Mesendoderm (in vitro differentiated cells): ENCODE results near the gene CPEB2.

ENCODE experiments used
- DNase-seq: peaks from one replicate; pipeline ENCODE4 v3.0.0; 2013
- H2AK5ac ChIP-seq: 2 replicates; pipeline ENCODE4 v1.6.1; 2013; ENCODE audit warnings: low read length, inconsistent platforms
- H2BK120ac ChIP-seq: 2 replicates; pipeline ENCODE4 v1.6.1; 2013; ENCODE audit warnings: low read depth, mild to moderate bottlenecking, low read length, moderate library complexity, mixed read lengths
- H2BK15ac ChIP-seq: replicated peaks from 2 replicates; pipeline ENCODE4 v1.6.1; 2013; ENCODE audit warnings: low read depth, mild to moderate bottlenecking, moderate library complexity
- H2BK5ac ChIP-seq: 2 replicates; pipeline ENCODE4 v1.6.1; 2013; ENCODE audit warnings: low read length, inconsistent platforms
- H3K18ac ChIP-seq: 2 replicates; pipeline ENCODE4 v1.6.1; 2013; ENCODE audit warnings: mild to moderate bottlenecking, low read length, mixed read lengths
- H3K23ac ChIP-seq: one replicate; pipeline ENCODE4 v1.6.1; 2013; ENCODE audit warnings: low read length
- H3K27ac ChIP-seq: 2 replicates; pipeline ENCODE4 v1.5.1; 2013; ENCODE audit warnings: low read depth, mild to moderate bottlenecking, inconsistent platforms, low read length, moderate library complexity
- H3K27me3 ChIP-seq: 2 replicates; pipeline ENCODE4 v1.6.1; 2013; ENCODE audit warnings: low read length, control low read depth, mild to moderate bottlenecking, inconsistent platforms; ENCODE audit not compliant: insufficient read depth, poor library complexity
- H3K36me3 ChIP-seq: 2 replicates; pipeline ENCODE4 v1.6.1; 2013; ENCODE audit warnings: low read length, inconsistent platforms; ENCODE audit not compliant: control insufficient read depth, insufficient read depth
- H3K4ac ChIP-seq: one replicate; pipeline ENCODE4 v1.6.1; 2013; ENCODE audit warnings: low read depth, mild to moderate bottlenecking, low read length, moderate library complexity
- H3K4me1 ChIP-seq: 2 replicates; pipeline ENCODE4 v1.6.1; 2013; ENCODE audit warnings: low read depth, low read length, inconsistent platforms; ENCODE audit not compliant: control insufficient read depth
- H3K4me2 ChIP-seq: 2 replicates; pipeline ENCODE4 v1.6.1; 2013; ENCODE audit warnings: low read length
- H3K4me3 ChIP-seq: 2 replicates; pipeline ENCODE4 v1.5.1; 2013; ENCODE audit warnings: mild to moderate bottlenecking, low read length
- H3K56ac ChIP-seq: one replicate; pipeline ENCODE4 v1.6.1; 2013; ENCODE audit warnings: low read length
- H3K79me1 ChIP-seq: 2 replicates; pipeline ENCODE4 v1.6.1; 2013; ENCODE audit warnings: low read length, inconsistent platforms
- H3K79me2 ChIP-seq: 2 replicates; pipeline ENCODE4 v1.6.1; 2013; ENCODE audit warnings: mild to moderate bottlenecking, low read length; ENCODE audit not compliant: control insufficient read depth, insufficient read depth
- H3K9ac ChIP-seq: 2 replicates; pipeline ENCODE4 v1.6.1; 2013; ENCODE audit warnings: low read length, inconsistent platforms
- H4K5ac ChIP-seq: one replicate; pipeline ENCODE4 v1.6.1; 2013; ENCODE audit warnings: low read length
- H4K8ac ChIP-seq: one replicate; pipeline ENCODE4 v1.6.1; 2013; ENCODE audit warnings: low read depth, mild to moderate bottlenecking, control low read depth, low read length, moderate library complexity
- WGBS: extraction: QIAGEN DNeasy Blood & Tissue Kit; methylation state at CpG from one replicate; pipeline ENCODE4 v1.1.7; 2013; ENCODE audit warnings: low lambda C conversion rate, missing lambda C conversion rate; ENCODE audit not compliant: insufficient coverage; ENCODE audit errors: extremely low coverage; 5-methylcytosine and 5-hydroxymethylcytosine counted together

Gene CPEB2

GRCh38 chr4:15005474-15006115 is 3.3 kb downstream of the CPEB2 start:
- Histone ChIP-seq H3K27me3 (no peaks in the 10 kb centered on the region), H3K4me1 (peaks cover 2% of the 10 kb centered on the region), H3K36me3 (no peaks in the 10 kb centered on the region), H3K4me2 (no peak overlapping the region), H3K4ac (no peak overlapping the region), H3K79me2 (no peaks in the 10 kb centered on the region), H2BK15ac (peak overlapping the region; percentile 36), H4K8ac (no peak overlapping the region), H3K23ac (no peak overlapping the region), H3K56ac (no peak overlapping the region), H3K79me1 (no peaks in the 10 kb centered on the region), H3K9ac (peak overlapping the region; percentile 65), H3K18ac (no peak overlapping the region), H3K27ac (no peak overlapping the region), H2AK5ac (no peak overlapping the region), H2BK5ac (no peak overlapping the region), H3K4me3 (no peak overlapping the region), H2BK120ac (no peak overlapping the region), H4K5ac (no peak overlapping the region)
- no peak for DNase-seq
- WGBS = no CpG with 5 or more reads among the region's 4 CpGs

DNA sequence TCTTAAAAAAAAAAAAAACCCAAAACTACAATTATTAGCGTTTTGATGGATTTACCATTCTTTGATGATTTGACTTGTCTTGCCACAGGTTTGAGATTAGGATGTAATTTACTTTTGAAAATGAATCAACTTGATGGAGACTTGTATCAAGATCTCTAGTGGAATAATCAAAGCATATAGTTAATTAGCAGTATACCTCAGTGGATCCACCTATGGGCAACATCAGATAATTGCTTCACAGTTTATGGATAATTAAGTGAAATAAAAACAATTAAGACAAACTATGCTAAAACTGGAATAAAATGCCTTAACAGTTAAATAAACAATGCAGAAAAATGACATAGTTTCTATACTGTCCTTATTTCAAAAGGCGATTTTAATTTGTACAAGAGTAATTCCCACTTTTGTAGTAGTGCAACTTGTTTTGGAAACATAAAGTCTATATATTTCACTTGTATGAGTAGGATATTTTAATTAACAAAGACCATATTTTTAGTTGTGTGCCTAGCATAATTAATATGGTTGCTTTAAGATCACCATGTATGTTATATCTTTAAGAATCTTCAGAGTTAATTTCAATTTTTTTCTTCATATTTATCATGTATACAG is 4.2 kb downstream of the CPEB2 start:
- Histone ChIP-seq H2BK120ac (no peak overlapping the region), H3K79me2 (no peaks in the 10 kb centered on the region), H3K79me1 (no peaks in the 10 kb centered on the region), H3K27me3 (no peaks in the 10 kb centered on the region), H4K8ac (no peak overlapping the region), H2BK5ac (no peak overlapping the region), H2BK15ac (no peak overlapping the region), H3K9ac (no peak overlapping the region), H3K4me2 (no peak overlapping the region), H3K23ac (no peak overlapping the region), H3K18ac (no peak overlapping the region), H3K56ac (no peak overlapping the region), H3K4me3 (no peak overlapping the region), H3K27ac (no peak overlapping the region), H3K36me3 (no peaks in the 10 kb centered on the region), H3K4ac (no peak overlapping the region), H3K4me1 (peaks cover 2% of the 10 kb centered on the region), H4K5ac (no peak overlapping the region), H2AK5ac (no peak overlapping the region)
- no peak for DNase-seq
- WGBS = no CpG with 5 or more reads among the region's 2 CpGs

GRCh38 chr4:15007201-15007600 is 4.9 kb downstream of the CPEB2 start:
- no peak overlapping the region for H4K8ac ChIP-seq
- no peaks in the 10 kb centered on the region for H3K27me3 ChIP-seq
- no peaks in the 10 kb centered on the region for H3K36me3 ChIP-seq
- H3K18ac ChIP-seq = no peak overlapping the region
- H3K4me1 ChIP-seq = peaks cover 2% of the 10 kb centered on the region
- no peak overlapping the region for H3K4me2 ChIP-seq
- no peaks in the 10 kb centered on the region for H3K79me2 ChIP-seq
- H4K5ac ChIP-seq = no peak overlapping the region
- H3K27ac ChIP-seq = no peak overlapping the region
- DNase-seq = peak; percentile 27
- H3K4me3 ChIP-seq = no peak overlapping the region
- H3K23ac ChIP-seq = no peak overlapping the region
- no peak overlapping the region for H2BK15ac ChIP-seq
- H3K56ac ChIP-seq = no peak overlapping the region
- H2BK5ac ChIP-seq = no peak overlapping the region
- no peak overlapping the region for H3K9ac ChIP-seq
- H2AK5ac ChIP-seq = no peak overlapping the region
- no peaks in the 10 kb centered on the region for H3K79me1 ChIP-seq
- H3K4ac ChIP-seq = no peak overlapping the region
- no peak overlapping the region for H2BK120ac ChIP-seq
- WGBS = no CpG with 5 or more reads among the region's 6 CpGs

- Histone ChIP-seq H2BK15ac (no peak overlapping the region), H3K36me3 (no peaks in the 10 kb centered on the region), H4K8ac (no peak overlapping the region), H2BK5ac (no peak overlapping the region), H3K27me3 (no peaks in the 10 kb centered on the region), H3K79me2 (no peaks in the 10 kb centered on the region), H3K4me3 (no peak overlapping the region), H3K27ac (no peak overlapping the region), H2BK120ac (no peak overlapping the region), H3K18ac (no peak overlapping the region), H3K4ac (no peak overlapping the region), H3K9ac (no peak overlapping the region), H2AK5ac (no peak overlapping the region), H4K5ac (no peak overlapping the region), H3K4me2 (no peak overlapping the region), H3K79me1 (no peaks in the 10 kb centered on the region), H3K23ac (no peak overlapping the region), H3K56ac (no peak overlapping the region), H3K4me1 (peaks cover 2% of the 10 kb centered on the region)
- DNase-seq = no peak
These were observed 7.8 kb downstream of the CPEB2 start for GRCh38 chr4:15010038-15010585.

DNA sequence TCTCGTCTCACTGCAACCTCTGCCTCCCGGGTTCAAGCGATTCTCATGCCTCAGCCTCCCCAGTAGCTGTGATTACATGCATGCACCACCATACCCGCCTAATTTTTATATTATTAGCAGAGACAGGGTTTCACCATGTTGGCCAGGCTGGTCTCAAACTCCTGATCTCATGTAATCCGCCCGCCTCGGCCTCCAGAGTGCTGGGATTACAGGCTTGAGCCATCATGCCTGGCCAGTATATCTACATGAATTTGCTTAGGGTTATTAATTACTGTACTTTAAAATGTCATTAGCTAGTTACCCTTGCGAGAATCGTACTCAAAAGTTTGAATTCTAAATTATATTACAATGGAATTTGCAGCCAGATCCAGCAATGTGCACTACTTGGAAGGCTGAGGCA is 8.9 kb downstream of the CPEB2 start:
- Histone ChIP-seq H3K79me1 (no peaks in the 10 kb centered on the region), H2BK15ac (no peak overlapping the region), H2BK120ac (no peak overlapping the region), H3K56ac (no peak overlapping the region), H4K5ac (no peak overlapping the region), H3K9ac (no peak overlapping the region), H3K36me3 (no peaks in the 10 kb centered on the region), H3K4me1 (peaks cover 2% of the 10 kb centered on the region), H3K23ac (no peak overlapping the region), H2AK5ac (no peak overlapping the region), H3K4ac (no peak overlapping the region), H2BK5ac (no peak overlapping the region), H3K27ac (no peak overlapping the region), H3K79me2 (no peaks in the 10 kb centered on the region), H3K4me3 (no peak overlapping the region), H3K18ac (no peak overlapping the region), H3K27me3 (no peaks in the 10 kb centered on the region), H3K4me2 (no peak overlapping the region), H4K8ac (no peak overlapping the region)
- no peak for DNase-seq
- no CpG with 5 or more reads among the region's 9 CpGs for WGBS
